ENCODE results near the gene CHL1.

The CHL1 gene

GRCh38 chr3:197828-198491 lies 1.4 kb downstream of the CHL1 start:
- TF ChIP-seq GATA1 (IDR thresholded peaks at IDR 0.05; ENCODE audit: low read depth, low read length) (no peak), POLR2A (IDR thresholded peaks at IDR 0.05; ENCODE audit: low read length) (no peak)
- DNase-seq: no peak

DNA sequence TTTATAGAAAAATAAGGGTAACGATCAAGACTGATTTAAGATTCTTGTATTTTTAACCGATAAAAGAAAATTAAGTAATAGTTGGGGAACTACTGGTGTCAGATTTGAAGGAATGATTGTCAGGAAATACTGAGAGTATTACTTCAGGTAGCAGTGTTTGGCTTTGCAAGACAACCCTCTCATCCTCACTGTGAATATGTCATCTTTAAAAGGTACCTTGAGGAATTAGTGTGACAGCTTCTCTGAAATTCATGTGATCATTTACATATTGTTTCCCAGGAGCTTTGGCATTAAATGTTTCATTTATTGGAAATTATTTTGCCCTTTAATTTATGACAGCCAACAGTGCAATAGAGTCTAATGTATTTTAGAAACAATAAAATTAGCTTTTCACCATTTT lies 3.3 kb downstream of the CHL1 start:
- no peak for TF ChIP-seq GATA1 (IDR thresholded peaks at IDR 0.05; ENCODE audit: low read depth, low read length)
- no peak for TF ChIP-seq POLR2A (IDR thresholded peaks at IDR 0.05; ENCODE audit: low read length)
- DNase-seq: no peak

DNA sequence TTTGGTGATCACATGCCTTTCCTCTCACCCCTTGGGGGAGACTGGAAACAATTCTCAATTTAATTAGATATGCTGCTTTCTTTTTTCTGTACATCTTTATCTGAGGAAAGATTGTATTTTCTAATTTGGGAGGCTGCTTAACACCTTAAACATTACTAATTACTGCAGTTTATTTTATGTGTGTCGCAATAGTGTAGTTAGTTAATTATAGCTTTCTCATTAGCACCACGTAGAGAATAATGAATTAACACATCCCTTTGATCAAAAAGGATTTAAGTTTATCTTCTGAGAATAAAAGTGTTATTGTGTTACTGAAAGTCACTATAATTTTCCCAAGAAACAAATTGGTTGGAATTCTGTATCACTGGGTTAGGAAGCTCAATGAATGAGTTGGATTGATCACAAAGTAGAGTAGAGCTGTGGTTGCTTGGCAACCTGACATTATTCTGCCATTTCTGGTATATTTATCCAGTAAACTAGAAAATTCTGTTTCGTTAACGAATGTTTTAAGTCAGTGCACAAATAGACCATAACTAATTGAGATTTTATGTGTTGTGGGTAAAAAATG lies 4.3 kb downstream of the CHL1 start:
- no peak for DNase-seq
- TF ChIP-seq GATA1 (IDR thresholded peaks at IDR 0.05; ENCODE audit: low read depth, low read length): no peak
- TF ChIP-seq POLR2A (IDR thresholded peaks at IDR 0.05; ENCODE audit: low read length): no peak

DNA sequence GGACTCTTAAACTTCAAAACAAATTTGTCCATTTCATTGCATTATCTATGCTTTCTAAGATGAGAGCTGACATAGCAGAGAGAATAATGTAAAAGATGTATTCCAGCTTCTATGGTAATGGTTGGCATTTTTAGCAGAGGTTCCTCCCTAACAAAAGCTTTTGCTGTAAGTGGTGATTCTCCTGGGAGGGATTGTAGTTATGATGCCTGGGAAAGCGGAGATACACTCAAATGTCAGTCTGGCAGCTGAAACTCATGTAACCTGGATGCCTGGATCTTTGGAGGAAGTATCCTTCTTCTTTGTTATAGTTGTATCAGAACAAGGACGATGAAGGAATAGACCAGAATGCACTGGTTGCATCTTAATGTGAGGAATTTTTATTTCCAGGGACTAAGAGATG lies 7.5 kb downstream of the CHL1 start:
- TF ChIP-seq POLR2A (IDR thresholded peaks at IDR 0.05; ENCODE audit: low read length): no peak
- TF ChIP-seq GATA1 (IDR thresholded peaks at IDR 0.05; ENCODE audit: low read depth, low read length): no peak
- no peak for DNase-seq

- TF ChIP-seq POLR2A (IDR thresholded peaks at IDR 0.05; ENCODE audit: low read length) (no peak), GATA1 (IDR thresholded peaks at IDR 0.05; ENCODE audit: low read depth, low read length) (no peak)
These were observed 11.4 kb downstream of the CHL1 start for GRCh38 chr3:207973-208372.

DNA sequence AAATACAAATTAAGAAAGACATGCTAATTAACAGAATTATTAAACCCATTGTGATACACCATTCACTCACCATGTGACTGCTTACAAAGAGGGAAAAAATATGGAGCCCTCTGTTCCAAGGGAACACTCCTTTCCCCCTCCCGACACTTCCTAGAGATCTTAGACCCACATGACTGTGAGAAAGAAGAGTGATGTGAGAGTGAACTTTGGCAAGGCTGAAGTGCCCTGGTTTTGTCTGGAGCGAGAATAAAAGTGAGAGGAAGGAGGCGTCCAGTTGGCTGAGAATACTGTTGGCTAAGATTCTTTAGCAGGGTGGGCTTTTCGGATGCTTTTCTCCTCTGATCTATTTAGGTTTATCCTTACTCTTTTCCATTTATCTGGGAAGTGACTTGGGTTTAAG lies 14.1 kb downstream of the CHL1 start:
- no peak for DNase-seq
- TF ChIP-seq POLR2A (IDR thresholded peaks at IDR 0.05; ENCODE audit: low read length): no peak
- no peak for TF ChIP-seq GATA1 (IDR thresholded peaks at IDR 0.05; ENCODE audit: low read depth, low read length)

More at GRCh38 chr3:207973-208372, 11.4 kb downstream of the CHL1 start:
- DNase-seq: no peak

- DNase-seq: no peak
- TF ChIP-seq GATA1 (IDR thresholded peaks at IDR 0.05; ENCODE audit: low read depth, low read length): no peak
- TF ChIP-seq POLR2A (IDR thresholded peaks at IDR 0.05; ENCODE audit: low read length): no peak
These were observed 15.9 kb downstream of the CHL1 start for GRCh38 chr3:212432-212831.

- TF ChIP-seq GATA1 (IDR thresholded peaks at IDR 0.05; ENCODE audit: low read depth, low read length) (no peak), POLR2A (IDR thresholded peaks at IDR 0.05; ENCODE audit: low read length) (no peak)
- DNase-seq: no peak
These were observed 20.7 kb downstream of the CHL1 start for GRCh38 chr3:217099-217813.

- DNase-seq: no peak
- TF ChIP-seq GATA1 (IDR thresholded peaks at IDR 0.05; ENCODE audit: low read depth, low read length) (no peak), POLR2A (IDR thresholded peaks at IDR 0.05; ENCODE audit: low read length) (no peak)
These were observed 21.4 kb downstream of the CHL1 start for GRCh38 chr3:217948-218347.

- no peak for TF ChIP-seq GATA1 (IDR thresholded peaks at IDR 0.05; ENCODE audit: low read depth, low read length)
- no peak for TF ChIP-seq POLR2A (IDR thresholded peaks at IDR 0.05; ENCODE audit: low read length)
These were observed 32.0 kb downstream of the CHL1 start for GRCh38 chr3:228442-229182.

DNA sequence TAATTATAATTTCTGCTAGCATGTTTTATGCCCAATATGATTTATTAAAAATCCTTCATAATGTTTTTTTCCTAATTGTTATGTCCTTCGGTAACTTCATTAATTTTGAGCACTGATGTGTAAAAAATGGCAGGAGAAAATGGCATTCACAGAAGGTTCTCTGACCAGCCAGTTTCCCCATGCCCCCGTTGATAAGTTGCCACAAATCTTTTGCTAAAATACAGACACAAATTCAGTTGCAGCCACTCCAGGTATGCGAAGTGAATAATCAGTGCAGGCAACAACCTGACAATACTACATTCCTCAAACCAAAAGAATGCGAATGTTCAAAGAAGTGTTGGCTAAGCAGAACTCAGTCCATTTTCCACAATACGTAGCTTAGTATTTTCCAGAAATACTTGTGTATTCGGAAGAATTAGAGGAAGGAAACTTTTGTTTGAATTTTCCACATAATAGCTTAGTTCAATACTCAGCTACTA lies 32.7 kb downstream of the CHL1 start:
- no peak for DNase-seq
- no peak for TF ChIP-seq POLR2A (IDR thresholded peaks at IDR 0.05; ENCODE audit: low read length)

More at GRCh38 chr3:228442-229182, 32.0 kb downstream of the CHL1 start:
- DNase-seq: no peak

DNA sequence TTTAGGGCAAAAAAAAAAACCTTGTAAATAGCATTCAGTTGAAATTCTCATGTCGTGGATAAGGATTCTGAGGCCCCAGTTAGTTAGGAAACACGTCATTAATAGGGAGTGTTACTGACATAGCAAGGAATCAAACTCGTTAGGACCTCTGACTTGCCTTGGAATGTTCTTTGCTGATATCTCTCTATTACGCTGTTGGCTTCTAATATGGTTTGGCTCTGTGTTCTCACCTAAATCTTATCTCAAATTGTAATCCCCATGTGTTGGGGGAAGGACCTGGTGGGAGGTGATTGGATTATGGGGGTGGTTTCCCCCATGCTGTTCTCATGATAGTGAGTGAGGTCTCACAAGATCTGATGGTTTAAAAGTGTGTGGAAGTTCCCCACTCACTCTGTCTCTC lies 40.3 kb downstream of the CHL1 start:
- TF ChIP-seq GATA1 (IDR thresholded peaks at IDR 0.05; ENCODE audit: low read depth, low read length) (no peak), POLR2A (IDR thresholded peaks at IDR 0.05; ENCODE audit: low read length) (no peak)

DNA sequence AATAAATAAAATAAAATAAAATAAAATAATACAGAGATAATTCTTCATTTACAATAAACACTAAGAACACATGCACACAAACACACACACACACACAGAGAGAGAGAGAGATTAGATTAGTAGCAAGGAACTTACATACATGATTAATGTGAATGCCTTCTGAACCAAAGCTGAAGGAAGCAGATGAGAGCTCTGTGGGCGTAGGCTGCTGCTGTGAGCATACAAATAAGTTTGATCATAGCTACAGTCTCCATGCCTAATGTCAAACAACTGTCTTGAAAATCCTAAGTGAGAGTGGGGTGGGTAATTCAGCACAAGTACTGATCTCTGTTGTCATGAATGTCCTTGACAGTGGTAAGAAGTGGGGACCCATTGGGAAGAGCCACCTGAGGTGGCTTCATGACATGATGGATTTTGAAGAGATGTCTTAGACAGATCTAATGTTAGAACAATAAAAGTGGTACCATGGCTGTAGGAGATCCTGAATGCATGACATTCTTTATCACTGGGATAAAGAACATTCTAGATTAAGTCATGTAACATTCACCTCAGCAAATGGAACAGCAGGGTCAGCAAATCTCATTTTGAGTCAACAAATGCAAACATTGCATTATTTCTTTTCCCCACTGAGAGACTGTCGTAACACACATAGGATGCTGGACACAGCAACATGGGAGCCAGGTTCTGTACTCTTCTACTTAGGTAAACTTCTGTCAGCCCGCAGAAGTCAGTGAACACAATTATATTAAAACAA lies 46.2 kb downstream of the CHL1 start:
- TF ChIP-seq GATA1 (IDR thresholded peaks at IDR 0.05; ENCODE audit: low read depth, low read length): no peak
- no peak for TF ChIP-seq POLR2A (IDR thresholded peaks at IDR 0.05; ENCODE audit: low read length)
- DNase-seq: no peak

More for the DNA sequence above, 40.3 kb downstream of the CHL1 start:
- DNase-seq: no peak

Data from erythroblast (primary cell).